Measurements from ENCODE around the gene GUCY2D. TPM values are rescaled to one million over a fixed set of nuclear protein-coding genes. Genes with fewer than 3 reads are reported as not detected.

GUCY2D gene
- total RNA-seq, 4 donors from 2014 or later = not detected

GRCh38 chr17:8062807-8063483, 60.5 kb downstream of the GUCY2D start:
- H3K27me3 ChIP-seq = peaks cover 63% of the 10 kb centered on the region
- WGBS = 9% methylated on average over 15 of the region's 15 CpGs
- H3K36me3 ChIP-seq = no peaks in the 10 kb centered on the region
- no peaks in the 10 kb centered on the region for H3K9me3 ChIP-seq
- peaks cover 18% of the 10 kb centered on the region for H3K4me1 ChIP-seq
- H3K4me3 ChIP-seq = peak overlapping the region; percentile 7
- H3K27ac ChIP-seq = no peak overlapping the region
- DNase-seq (ENCODE audit: low spot score in 2 of 2) = no peak
- no peak for TF ChIP-seq POLR2A (IDR thresholded peaks at IDR 0.05)
- no peak for TF ChIP-seq EP300 (IDR thresholded peaks at IDR 0.05)
- TF ChIP-seq CTCF (IDR thresholded peaks at IDR 0.05) = no peak
- TF ChIP-seq POLR2AphosphoS5 (IDR thresholded peaks at IDR 0.05) = no peak

- H3K9me3 ChIP-seq = no peaks in the 10 kb centered on the region
- H3K36me3 ChIP-seq = no peaks in the 10 kb centered on the region
- no peak overlapping the region for H3K4me3 ChIP-seq
- peaks cover 16% of the 10 kb centered on the region for H3K4me1 ChIP-seq
- TF ChIP-seq POLR2A (IDR thresholded peaks at IDR 0.05) (no peak), CTCF (IDR thresholded peaks at IDR 0.05) (no peak), POLR2AphosphoS5 (IDR thresholded peaks at IDR 0.05) (no peak), EP300 (IDR thresholded peaks at IDR 0.05) (no peak)
- H3K27ac ChIP-seq = no peak overlapping the region
- H3K27me3 ChIP-seq = peaks cover 53% of the 10 kb centered on the region
- 21% methylated on average over 16 of the region's 28 CpGs for WGBS
- no peak for DNase-seq (ENCODE audit: low spot score in 2 of 2)
These were observed 61.5 kb downstream of the GUCY2D start for GRCh38 chr17:8063761-8064534.

GRCh38 chr17:8064561-8065019, 62.2 kb downstream of the GUCY2D start:
- Histone ChIP-seq H3K36me3 (no peaks in the 10 kb centered on the region), H3K4me3 (no peak overlapping the region), H3K27ac (no peak overlapping the region), H3K4me1 (peaks cover 16% of the 10 kb centered on the region), H3K27me3 (peaks cover 48% of the 10 kb centered on the region), H3K9me3 (no peaks in the 10 kb centered on the region)
- DNase-seq (ENCODE audit: low spot score in 2 of 2) = no peak
- TF ChIP-seq POLR2AphosphoS5 (IDR thresholded peaks at IDR 0.05) (no peak), EP300 (IDR thresholded peaks at IDR 0.05) (no peak), POLR2A (IDR thresholded peaks at IDR 0.05) (no peak), CTCF (IDR thresholded peaks at IDR 0.05) (no peak)
- WGBS = 55% methylated on average over 5 of the region's 6 CpGs

- 68% methylated on average over 12 of the region's 15 CpGs for WGBS
These were observed 64.7 kb downstream of the GUCY2D start for GRCh38 chr17:8066841-8067775.

More at GRCh38 chr17:8066841-8067775, 64.7 kb downstream of the GUCY2D start:
- H3K36me3 ChIP-seq = no peaks in the 10 kb centered on the region
- H3K4me3 ChIP-seq = no peak overlapping the region
- peaks cover 17% of the 10 kb centered on the region for H3K4me1 ChIP-seq
- H3K27me3 ChIP-seq = peaks cover 41% of the 10 kb centered on the region
- no peaks in the 10 kb centered on the region for H3K9me3 ChIP-seq
- no peak overlapping the region for H3K27ac ChIP-seq
- no peak for DNase-seq (ENCODE audit: low spot score in 2 of 2)
- TF ChIP-seq CTCF (IDR thresholded peaks at IDR 0.05) (no peak), POLR2AphosphoS5 (IDR thresholded peaks at IDR 0.05) (no peak), POLR2A (IDR thresholded peaks at IDR 0.05) (no peak), EP300 (IDR thresholded peaks at IDR 0.05) (no peak)

Measured in suprapubic skin (tissue), 4 donors.